GM23248 (cell line): ENCODE measurements around the gene MAPK4. TPM values are rescaled to one million over a fixed set of nuclear protein-coding genes. Genes with fewer than 3 reads are reported as not detected.
"Not testable (repeated sequence)": the region's sequence is repeated elsewhere in the genome, so short reads cannot be mapped to it uniquely, and the experiment has no call there.

ENCODE experiments used
- DNase-seq: peaks from one replicate; pipeline ENCODE4 v3.0.0-alpha.2; 2015
- H2AFZ ChIP-seq: fragments of 200-600 bp; sonication (generic); 2 replicates; pipeline ENCODE4 v1.6.1; 2016; ENCODE audit warnings: antibody characterized with exemption
- H3F3A ChIP-seq: fragments of 200-600 bp; sonication (generic); 2 replicates; pipeline ENCODE4 v1.6.1; 2016; ENCODE audit warnings: mild to moderate bottlenecking, antibody characterized with exemption, mixed run types; ENCODE audit not compliant: insufficient read depth
- H3K27ac ChIP-seq: fragments of 200-600 bp; sonication (generic); 2 replicates; pipeline ENCODE4 v1.5.1; 2016; ENCODE audit warnings: mild to moderate bottlenecking
- H3K27me3 ChIP-seq: fragments of 200-600 bp; sonication (generic); replicated peaks from 2 replicates; pipeline ENCODE4 v1.6.1; 2016; ENCODE audit warnings: mild to moderate bottlenecking; ENCODE audit not compliant: insufficient read depth
- H3K36me3 ChIP-seq: fragments of 200-600 bp; sonication (generic); 2 replicates; pipeline ENCODE4 v1.6.1; 2016; ENCODE audit warnings: low read depth, mild to moderate bottlenecking
- H3K4me1 ChIP-seq: fragments of 200-600 bp; sonication (generic); 2 replicates; pipeline ENCODE4 v1.6.1; 2016; ENCODE audit warnings: mild to moderate bottlenecking; ENCODE audit not compliant: insufficient read depth
- H3K4me2 ChIP-seq: fragments of 200-600 bp; sonication (generic); one replicate; pipeline ENCODE4 v1.6.1; 2016; ENCODE audit warnings: mild to moderate bottlenecking; ENCODE audit not compliant: unreplicated experiment
- H3K4me3 ChIP-seq: fragments of 200-600 bp; sonication (generic); 2 replicates; pipeline ENCODE4 v1.5.1; 2016; ENCODE audit warnings: mild to moderate bottlenecking
- H3K79me2 ChIP-seq: fragments of 200-600 bp; sonication (generic); 2 replicates; pipeline ENCODE4 v1.6.1; 2016; ENCODE audit warnings: mild to moderate bottlenecking; ENCODE audit not compliant: insufficient read depth
- H3K9ac ChIP-seq: fragments of 200-600 bp; sonication (generic); 2 replicates; pipeline ENCODE4 v1.6.1; 2016; ENCODE audit warnings: mild to moderate bottlenecking
- H3K9me2 ChIP-seq: fragments of 200-600 bp; sonication (generic); 2 replicates; pipeline ENCODE4 v1.6.1; 2016; ENCODE audit warnings: mixed run types, mild to moderate bottlenecking, moderate library complexity; ENCODE audit not compliant: insufficient read depth
- H3K9me3 ChIP-seq: fragments of 200-600 bp; sonication (generic); one replicate; pipeline ENCODE4 v1.6.1; 2017; ENCODE audit warnings: low read depth
- H4K20me1 ChIP-seq: fragments of 200-600 bp; sonication (generic); 2 replicates; pipeline ENCODE4 v1.6.0; 2016; ENCODE audit not compliant: insufficient read depth
- EZH2 ChIP-seq: fragments of 200-600 bp; sonication (generic); IDR thresholded peaks from 2 replicates; pipeline ENCODE4 v1.6.1; 2018; ENCODE audit warnings: antibody characterized with exemption, mild to moderate bottlenecking; ENCODE audit not compliant: insufficient read depth, poor library complexity, severe bottlenecking
- EZH2phosphoT487 ChIP-seq: fragments of 200-600 bp; sonication (generic); IDR thresholded peaks from 2 replicates; pipeline ENCODE4 v1.6.1; 2018; ENCODE audit warnings: antibody characterized with exemption, moderate library complexity, mild to moderate bottlenecking, low read depth; ENCODE audit not compliant: insufficient read depth
- WGBS, 2 experiments: methylation state at CpG; one replicate each; pipeline ENCODE4 v1.1.6; 2015 to 2017; ENCODE audit warnings: low lambda C conversion rate in 2 of 2, low coverage in 1 of 2; ENCODE audit errors: missing lambda C conversion rate in 2 of 2; 5-methylcytosine and 5-hydroxymethylcytosine counted together
- in situ Hi-C: fragments of 300-500 bp; cut with MboI; formaldehyde crosslinking; loops from 2 replicates; pipeline ENCODE4 v1.15.0; 2020
- polyA plus RNA-seq: library from polyadenylated mRNA; unstranded; fragments of >200 nt; fragmentation: Nextera tagmentation; extraction: Ambion mirVana; gene quantifications from 2 replicates; pipeline ENCODE4 v1.2.1, GENCODE V29; 2016
- total RNA-seq: library from RNA; depleted of rRNA; stranded (reverse); fragments of >200 nt; shearing (Covaris generic); gene quantifications from 2 replicates; pipeline ENCODE4 v1.2.3, GENCODE V29; 2014

The MAPK4 gene
- total and polyA plus RNA-seq, 2 experiments from 2014 or later = 0.22 TPM; not detected in 1

- Histone ChIP-seq H3K27ac (no peak overlapping the region), H3K4me1 (no peaks in the 10 kb centered on the region), H3K36me3 (no peaks in the 10 kb centered on the region), H3K27me3 (no peaks in the 10 kb centered on the region), H2AFZ (no peak overlapping the region), H3K79me2 (no peaks in the 10 kb centered on the region), H3K9me2 (no peaks in the 10 kb centered on the region), H3K4me3 (no peak overlapping the region), H3K9ac (no peak overlapping the region), H3K9me3 (no peaks in the 10 kb centered on the region), H3K4me2 (no peak overlapping the region), H3F3A (no peaks in the 10 kb centered on the region), H4K20me1 (no peaks in the 10 kb centered on the region)
- TF ChIP-seq EZH2 (no peak), EZH2phosphoT487 (no peak)
- in situ Hi-C loops = no loop called here
- 32 to 41% methylated on average over 4 of the region's 4 CpGs for WGBS, 2 experiments
- no peak for DNase-seq
These were observed 144.6 kb downstream of the MAPK4 start for GRCh38 chr18:50704357-50704940.

GRCh38 chr18:50706199-50706598 is 146.3 kb downstream of the MAPK4 start:
- no peak for DNase-seq
- no peak for TF ChIP-seq EZH2
- TF ChIP-seq EZH2phosphoT487 = no peak
- WGBS, 2 experiments = 38 to 47% methylated on average over 6 of the region's 6 CpGs
- Histone ChIP-seq H3K79me2 (no peaks in the 10 kb centered on the region), H3K27ac (no peak overlapping the region), H3F3A (no peaks in the 10 kb centered on the region), H3K9ac (no peak overlapping the region), H4K20me1 (no peaks in the 10 kb centered on the region), H3K4me1 (no peaks in the 10 kb centered on the region), H3K36me3 (no peaks in the 10 kb centered on the region), H3K9me3 (no peaks in the 10 kb centered on the region), H3K4me3 (no peak overlapping the region), H2AFZ (no peak overlapping the region), H3K4me2 (no peak overlapping the region), H3K27me3 (no peaks in the 10 kb centered on the region), H3K9me2 (no peaks in the 10 kb centered on the region)
- in situ Hi-C loops = no loop called here

GRCh38 chr18:50706651-50707050 is 146.8 kb downstream of the MAPK4 start:
- Histone ChIP-seq H3K27ac (no peak overlapping the region), H3K27me3 (no peaks in the 10 kb centered on the region), H3K9ac (no peak overlapping the region), H3F3A (no peaks in the 10 kb centered on the region), H3K4me2 (no peak overlapping the region), H2AFZ (no peak overlapping the region), H3K4me3 (no peak overlapping the region), H3K9me3 (no peaks in the 10 kb centered on the region), H3K36me3 (no peaks in the 10 kb centered on the region), H3K9me2 (no peaks in the 10 kb centered on the region), H4K20me1 (no peaks in the 10 kb centered on the region), H3K79me2 (no peaks in the 10 kb centered on the region), H3K4me1 (no peaks in the 10 kb centered on the region)
- no peak for DNase-seq
- whole genome bisulfite sequencing, 2 experiments = 64 to 73% methylated on average over 2 of the region's 2 CpGs
- in situ Hi-C loops = no loop called here
- no peak for TF ChIP-seq EZH2
- TF ChIP-seq EZH2phosphoT487 = no peak

GRCh38 chr18:50707297-50707696 is 147.4 kb downstream of the MAPK4 start:
- in situ Hi-C loops, H3K9ac ChIP-seq, H3F3A ChIP-seq, H4K20me1 ChIP-seq, H2AFZ ChIP-seq, H3K36me3 ChIP-seq, H3K79me2 ChIP-seq, H3K9me2 ChIP-seq, H3K4me3 ChIP-seq, H3K4me1 ChIP-seq, H3K27ac ChIP-seq, H3K9me3 ChIP-seq, H3K4me2 ChIP-seq, DNase-seq, H3K27me3 ChIP-seq: not testable (repeated sequence)
- WGBS, 2 experiments = 33 to 44% methylated on average over 7 of the region's 7 CpGs

- WGBS, 2 experiments = 5 to 11% methylated on average over 7 of the region's 7 CpGs
These were observed 148.1 kb downstream of the MAPK4 start for GRCh38 chr18:50707855-50708469.

More at GRCh38 chr18:50707855-50708469, 148.1 kb downstream of the MAPK4 start:
- DNase-seq = peak; percentile 16
- H3K4me3 ChIP-seq = no peak overlapping the region
- H3K4me2 ChIP-seq = no peak overlapping the region
- H3K9me3 ChIP-seq = no peaks in the 10 kb centered on the region
- no peak overlapping the region for H2AFZ ChIP-seq
- no peak for TF ChIP-seq EZH2phosphoT487
- TF ChIP-seq EZH2 = no peak
- H3K27me3 ChIP-seq = no peaks in the 10 kb centered on the region
- H3F3A ChIP-seq = no peaks in the 10 kb centered on the region
- no peak overlapping the region for H3K9ac ChIP-seq
- no peak overlapping the region for H3K27ac ChIP-seq
- no peaks in the 10 kb centered on the region for H3K9me2 ChIP-seq
- in situ Hi-C loops = no loop called here
- H4K20me1 ChIP-seq = no peaks in the 10 kb centered on the region
- no peaks in the 10 kb centered on the region for H3K4me1 ChIP-seq
- H3K36me3 ChIP-seq = no peaks in the 10 kb centered on the region
- H3K79me2 ChIP-seq = no peaks in the 10 kb centered on the region
